Measurements from ENCODE around the gene BAG3. TPM values are rescaled to one million over a fixed set of nuclear protein-coding genes. Genes with fewer than 3 reads are reported as not detected.

BAG3 gene
- total RNA-seq, 1 experiment from 2014 or later = 35.2 TPM

DNA sequence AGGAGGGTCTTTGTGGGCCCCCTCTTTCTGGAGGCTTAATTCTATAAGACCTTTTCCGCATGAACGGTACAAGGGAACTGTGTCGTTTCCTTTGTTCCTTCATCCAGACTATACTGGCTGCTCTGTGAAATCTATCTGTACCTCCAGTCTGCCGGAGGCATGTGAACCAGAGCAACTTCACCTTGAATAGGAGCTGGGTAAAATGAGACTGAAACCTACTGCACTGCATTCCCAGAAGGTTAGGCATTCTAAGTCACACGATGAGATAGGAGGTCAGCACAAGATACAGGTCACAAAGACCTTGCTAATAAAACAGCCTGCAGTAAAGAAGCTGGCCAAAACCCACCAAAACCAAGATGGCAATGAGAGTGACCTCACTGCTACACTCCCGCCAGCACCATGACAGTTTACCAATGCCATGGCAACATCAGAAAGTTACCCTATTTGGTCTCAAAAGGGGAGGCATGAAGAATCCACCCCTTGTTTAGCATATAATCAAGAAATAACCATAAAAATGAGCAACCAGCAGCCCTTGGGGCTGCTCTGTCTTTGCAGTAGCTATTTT lies 37.9 kb downstream of the BAG3 start:
- Mint-ChIP-seq H3K27me3 (ENCODE audit: unreplicated experiment) (no peaks in the 10 kb centered on the region), H3K27ac (ENCODE audit: unreplicated experiment) (no peak overlapping the region), H3K4me3 (ENCODE audit: low read depth, unreplicated experiment) (no peak overlapping the region), H3K4me1 (ENCODE audit: low read depth, unreplicated experiment) (peaks cover 13% of the 10 kb centered on the region), H3K36me3 (ENCODE audit: insufficient read depth, unreplicated experiment) (peaks cover 10% of the 10 kb centered on the region), H3K9me3 (ENCODE audit: low read depth, unreplicated experiment) (no peaks in the 10 kb centered on the region)
- TF ChIP-seq, protein P1, sequence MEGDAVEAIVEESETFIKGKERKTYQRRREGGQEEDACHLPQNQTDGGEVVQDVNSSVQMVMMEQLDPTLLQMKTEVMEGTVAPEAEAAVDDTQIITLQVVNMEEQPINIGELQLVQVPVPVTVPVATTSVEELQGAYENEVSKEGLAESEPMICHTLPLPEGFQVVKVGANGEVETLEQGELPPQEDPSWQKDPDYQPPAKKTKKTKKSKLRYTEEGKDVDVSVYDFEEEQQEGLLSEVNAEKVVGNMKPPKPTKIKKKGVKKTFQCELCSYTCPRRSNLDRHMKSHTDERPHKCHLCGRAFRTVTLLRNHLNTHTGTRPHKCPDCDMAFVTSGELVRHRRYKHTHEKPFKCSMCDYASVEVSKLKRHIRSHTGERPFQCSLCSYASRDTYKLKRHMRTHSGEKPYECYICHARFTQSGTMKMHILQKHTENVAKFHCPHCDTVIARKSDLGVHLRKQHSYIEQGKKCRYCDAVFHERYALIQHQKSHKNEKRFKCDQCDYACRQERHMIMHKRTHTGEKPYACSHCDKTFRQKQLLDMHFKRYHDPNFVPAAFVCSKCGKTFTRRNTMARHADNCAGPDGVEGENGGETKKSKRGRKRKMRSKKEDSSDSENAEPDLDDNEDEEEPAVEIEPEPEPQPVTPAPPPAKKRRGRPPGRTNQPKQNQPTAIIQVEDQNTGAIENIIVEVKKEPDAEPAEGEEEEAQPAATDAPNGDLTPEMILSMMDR (IDR thresholded peaks at IDR 0.05; ENCODE audit: unreplicated experiment) = no peak
- CTCF ChIA-PET = interaction anchor here (0.7 kb wide), 1 partner anchor 64 kb away, joined by 4 read pairs; no protein-coding TSS in a partner anchor
- no peak for DNase-seq
- intact Hi-C loops (cut with micrococcal nuclease; ENCODE audit: unreplicated experiment) = loop anchor here (5.0 kb wide), 3 partner anchors 48 to 648 kb away; no protein-coding TSS in a partner anchor
- no TSS peak for BruUV-seq (replicated peaks)

DNA sequence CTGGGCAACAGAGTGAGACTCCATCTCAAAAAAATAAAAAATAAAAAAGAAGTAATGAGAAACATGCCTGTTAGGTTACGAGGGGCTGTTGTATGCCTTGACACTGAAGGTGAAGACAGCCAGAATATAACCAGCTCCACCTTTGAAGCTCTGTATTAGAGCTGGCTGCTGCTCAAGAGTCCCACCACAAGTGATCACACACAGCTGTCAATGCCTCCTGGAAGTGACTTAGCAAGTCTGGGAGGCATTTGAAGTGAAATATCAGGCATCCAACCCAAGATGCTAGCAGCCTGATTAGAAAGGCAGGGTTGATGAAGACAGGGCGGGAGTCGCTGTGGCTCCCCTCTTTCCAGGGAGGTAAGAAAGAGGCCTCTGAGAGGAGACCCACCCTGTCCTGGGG lies 40.5 kb downstream of the BAG3 start:
- H3K4me1 Mint-ChIP-seq (ENCODE audit: low read depth, unreplicated experiment) = peaks cover 13% of the 10 kb centered on the region
- TF ChIP-seq, protein P1 (IDR thresholded peaks at IDR 0.05; ENCODE audit: unreplicated experiment) = no peak
- no peak overlapping the region for H3K27ac Mint-ChIP-seq (ENCODE audit: unreplicated experiment)
- H3K27me3 Mint-ChIP-seq (ENCODE audit: unreplicated experiment) = no peaks in the 10 kb centered on the region
- intact Hi-C loops (cut with micrococcal nuclease; ENCODE audit: unreplicated experiment) = no loop called here
- DNase-seq = no peak
- peaks cover 5% of the 10 kb centered on the region for H3K36me3 Mint-ChIP-seq (ENCODE audit: insufficient read depth, unreplicated experiment)
- H3K4me3 Mint-ChIP-seq (ENCODE audit: low read depth, unreplicated experiment) = no peak overlapping the region
- CTCF ChIA-PET = no interaction called here
- peaks cover 4% of the 10 kb centered on the region for H3K9me3 Mint-ChIP-seq (ENCODE audit: low read depth, unreplicated experiment)
- BruUV-seq (replicated peaks) = no TSS peak

DNA sequence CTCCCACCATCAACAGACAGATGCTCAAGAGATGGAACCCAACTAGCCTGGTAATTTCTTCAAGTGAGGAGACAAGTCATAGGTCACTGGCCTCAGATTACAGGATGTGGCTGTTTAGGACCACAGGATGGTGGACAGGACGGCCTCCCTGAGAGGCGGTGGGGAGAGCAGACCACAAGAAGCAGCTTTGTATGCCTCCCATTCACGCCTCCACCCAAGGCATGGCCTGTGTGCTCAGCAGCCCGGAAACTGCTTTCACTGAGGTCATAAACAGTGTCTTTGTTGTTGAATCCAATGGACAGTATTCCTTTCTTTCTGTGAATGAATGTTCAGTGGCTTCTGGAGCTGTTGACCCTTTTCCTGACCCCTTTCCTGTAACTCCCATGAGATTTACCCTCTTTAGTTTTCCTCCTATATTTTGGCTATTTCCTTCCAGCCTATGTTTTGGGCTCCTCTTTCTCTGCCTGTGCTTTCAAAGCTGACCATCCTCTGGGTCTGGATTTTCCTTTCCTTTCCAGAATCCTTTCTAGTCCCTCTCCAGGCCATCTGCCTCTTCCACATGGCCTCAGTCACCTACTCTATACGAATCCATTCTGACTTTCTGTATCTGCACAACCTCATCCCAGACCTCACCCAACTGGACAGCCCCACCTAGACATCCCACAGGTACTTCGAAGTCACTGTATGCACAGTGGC lies 42.2 kb downstream of the BAG3 start:
- intact Hi-C loops (cut with micrococcal nuclease; ENCODE audit: unreplicated experiment) = no loop called here
- no peak for DNase-seq
- Mint-ChIP-seq H3K4me1 (ENCODE audit: low read depth, unreplicated experiment) (no peaks in the 10 kb centered on the region), H3K4me3 (ENCODE audit: low read depth, unreplicated experiment) (no peak overlapping the region), H3K27me3 (ENCODE audit: unreplicated experiment) (no peaks in the 10 kb centered on the region), H3K9me3 (ENCODE audit: low read depth, unreplicated experiment) (peaks cover 4% of the 10 kb centered on the region), H3K27ac (ENCODE audit: unreplicated experiment) (no peak overlapping the region), H3K36me3 (ENCODE audit: insufficient read depth, unreplicated experiment) (no peaks in the 10 kb centered on the region)
- TF ChIP-seq, protein P1 (IDR thresholded peaks at IDR 0.05; ENCODE audit: unreplicated experiment) = no peak
- BruUV-seq (replicated peaks) = no TSS peak
- CTCF ChIA-PET = no interaction called here

DNA sequence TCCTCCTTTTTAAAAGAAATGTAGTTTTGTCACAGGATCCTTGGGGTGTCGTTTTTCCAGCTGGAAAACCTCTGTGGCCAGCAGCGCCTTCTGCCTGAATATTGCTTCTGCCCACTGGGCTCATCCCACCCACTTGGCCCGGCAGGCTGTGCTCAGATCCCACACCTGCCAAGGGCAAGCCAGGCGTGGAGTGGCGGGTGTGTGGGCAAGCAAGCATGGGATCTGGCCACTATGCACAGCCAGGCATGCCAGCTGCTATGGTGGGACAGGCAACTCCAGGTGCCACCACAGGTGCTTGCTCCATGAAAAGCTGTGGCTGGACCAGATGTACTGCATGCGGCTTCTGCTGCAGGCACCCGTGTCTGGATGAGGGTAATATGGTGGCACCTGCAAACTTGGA lies 43.4 kb downstream of the BAG3 start:
- no peak overlapping the region for H3K27ac Mint-ChIP-seq (ENCODE audit: unreplicated experiment)
- CTCF ChIA-PET = no interaction called here
- no peaks in the 10 kb centered on the region for H3K27me3 Mint-ChIP-seq (ENCODE audit: unreplicated experiment)
- BruUV-seq (replicated peaks) = no TSS peak
- intact Hi-C loops (cut with micrococcal nuclease; ENCODE audit: unreplicated experiment) = no loop called here
- peaks cover 4% of the 10 kb centered on the region for H3K9me3 Mint-ChIP-seq (ENCODE audit: low read depth, unreplicated experiment)
- DNase-seq = no peak
- no peak overlapping the region for H3K4me3 Mint-ChIP-seq (ENCODE audit: low read depth, unreplicated experiment)
- TF ChIP-seq, protein P1 (IDR thresholded peaks at IDR 0.05; ENCODE audit: unreplicated experiment) = no peak
- H3K4me1 Mint-ChIP-seq (ENCODE audit: low read depth, unreplicated experiment) = no peaks in the 10 kb centered on the region
- H3K36me3 Mint-ChIP-seq (ENCODE audit: insufficient read depth, unreplicated experiment) = no peaks in the 10 kb centered on the region

Data from Calu3 (cell line).